ENCODE results near the gene OIT3.

OIT3 gene

GRCh38 chr10:72954230-72954595 lies 60.7 kb downstream of the OIT3 start:
- DNase-seq, result no peak

- DNase-seq, result no peak
These were observed 61.3 kb downstream of the OIT3 start, which contains the start of gene PLA2G12B for GRCh38 chr10:72954596-72955554. TSS of gene PLA2G12B (minus strand) at chr10:72954806. CDS start at chr10:72954685, 121 bp downstream.

- no peak for DNase-seq
These were observed 62.5 kb downstream of the OIT3 start for GRCh38 chr10:72956001-72956400.

GRCh38 chr10:72976886-72977285 lies 83.3 kb downstream of the OIT3 start:
- no peak for DNase-seq

- DNase-seq, result no peak
These were observed 86.2 kb downstream of the OIT3 start for GRCh38 chr10:72979709-72980108.

GRCh38 chr10:72980348-72980747 lies 86.8 kb downstream of the OIT3 start:
- DNase-seq, result no peak

GRCh38 chr10:72981028-72981881 lies 87.7 kb downstream of the OIT3 start:
- no peak for DNase-seq

- DNase-seq, result no peak
These were observed 88.5 kb downstream of the OIT3 start for GRCh38 chr10:72981882-72982529.

Measured in RPMI8226 (cell line).